Muscle layer of colon (tissue), 2 donors: ENCODE measurements around the gene HNRNPU.
A peak's percentile ranks its signal among the peaks of the same experiment; 100 is the strongest.

Experiments used
- H3K27ac ChIP-seq: one replicate; pipeline ENCODE4 v1.7.0; 2013; ENCODE audit warnings: low read depth, mild to moderate bottlenecking, low read length, moderate library complexity
- H3K27me3 ChIP-seq, 2 donors: one replicate each; pipeline ENCODE4 v1.7.0; 2013; ENCODE audit warnings: low read length in 2 of 2, mild to moderate bottlenecking in 2 of 2; ENCODE audit not compliant: insufficient read depth in 2 of 2, control insufficient read depth in 1 of 2
- H3K36me3 ChIP-seq: one replicate; pipeline ENCODE4 v1.7.0; 2013; ENCODE audit warnings: mild to moderate bottlenecking, low read length; ENCODE audit not compliant: insufficient read depth
- H3K4me1 ChIP-seq: one replicate; pipeline ENCODE4 v1.7.0; 2013; ENCODE audit warnings: mild to moderate bottlenecking, low read length; ENCODE audit not compliant: insufficient read depth
- H3K4me3 ChIP-seq, 2 donors: one replicate each; pipeline ENCODE4 v1.7.0; 2013; ENCODE audit warnings: low read length in 2 of 2, low read depth in 1 of 2, mild to moderate bottlenecking in 1 of 2, moderate library complexity in 1 of 2
- H3K9ac ChIP-seq: one replicate; pipeline ENCODE4 v1.7.0; 2013; ENCODE audit warnings: low read length
- H3K9me3 ChIP-seq: one replicate; pipeline ENCODE4 v1.7.0; 2013; ENCODE audit warnings: mild to moderate bottlenecking, low read length
- donor health status: abdominal sarcoma.
- donor health status: Adenocarcinoma of cecum.

HNRNPU gene

DNA sequence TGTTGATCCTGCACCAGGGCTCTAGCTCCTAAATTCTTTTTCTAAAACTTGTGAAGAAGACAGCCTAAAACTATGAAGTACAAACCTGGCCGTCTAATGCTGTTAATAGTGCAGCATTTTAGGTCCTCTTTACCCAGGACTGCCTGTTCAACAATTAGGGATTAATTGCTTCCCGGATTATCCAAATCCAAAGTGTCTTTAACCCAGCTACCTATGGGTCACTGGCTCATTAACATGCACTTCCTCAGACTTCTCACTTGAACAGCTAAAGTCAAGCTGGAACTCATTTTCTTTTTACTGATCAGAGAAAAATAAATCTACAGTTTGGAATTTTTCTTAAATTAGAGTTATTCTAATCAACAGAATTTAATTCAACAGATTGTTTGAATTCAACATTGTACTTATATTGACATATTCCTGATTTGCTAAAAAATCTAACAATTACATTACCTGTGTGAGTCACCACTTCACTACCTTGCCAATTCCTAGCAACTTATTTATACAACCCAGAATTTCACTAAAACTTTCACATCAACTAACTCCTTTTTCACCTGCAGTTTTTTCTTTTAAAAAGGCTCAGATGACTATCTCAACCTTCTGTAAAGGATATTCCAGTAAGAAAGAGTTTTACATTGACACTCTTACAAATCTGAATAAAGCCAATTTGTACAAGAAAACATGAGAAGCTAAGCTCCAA is 3.3 kb downstream of the HNRNPU start:
- Histone ChIP-seq H3K27ac (no peak overlapping the region), H3K9me3 (no peaks in the 10 kb centered on the region), H3K36me3 (peaks cover 42% of the 10 kb centered on the region), H3K4me1 (peaks cover 63% of the 10 kb centered on the region), H3K4me3 (peak overlapping the region in 1 of 2 donors; percentile 93), H3K9ac (no peak overlapping the region), H3K27me3 (no peaks in the 10 kb centered on the region)

DNA sequence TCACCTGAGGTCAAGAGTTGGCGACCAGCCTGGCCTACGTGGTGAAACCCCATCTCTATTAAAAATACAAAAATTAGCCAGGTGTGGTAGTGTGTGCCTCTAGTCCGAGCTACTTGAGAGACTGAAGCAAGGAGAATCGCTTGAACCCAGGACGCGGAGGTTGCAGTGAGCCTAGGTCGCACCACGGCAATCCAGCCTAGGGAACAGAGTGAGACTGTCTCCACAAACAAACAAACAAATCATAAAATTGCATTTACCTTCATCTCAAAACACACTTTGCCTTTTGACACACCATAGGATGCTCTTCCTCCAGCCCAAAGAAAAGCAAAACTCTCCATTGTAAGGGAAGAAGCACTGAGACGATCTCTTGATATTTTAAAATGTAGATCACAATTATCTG is 4.3 kb downstream of the HNRNPU start:
- peaks cover 51% of the 10 kb centered on the region for H3K36me3 ChIP-seq
- H3K4me3 ChIP-seq = peak overlapping the region in 1 of 2 donors; percentile 25
- H3K9ac ChIP-seq = no peak overlapping the region

DNA sequence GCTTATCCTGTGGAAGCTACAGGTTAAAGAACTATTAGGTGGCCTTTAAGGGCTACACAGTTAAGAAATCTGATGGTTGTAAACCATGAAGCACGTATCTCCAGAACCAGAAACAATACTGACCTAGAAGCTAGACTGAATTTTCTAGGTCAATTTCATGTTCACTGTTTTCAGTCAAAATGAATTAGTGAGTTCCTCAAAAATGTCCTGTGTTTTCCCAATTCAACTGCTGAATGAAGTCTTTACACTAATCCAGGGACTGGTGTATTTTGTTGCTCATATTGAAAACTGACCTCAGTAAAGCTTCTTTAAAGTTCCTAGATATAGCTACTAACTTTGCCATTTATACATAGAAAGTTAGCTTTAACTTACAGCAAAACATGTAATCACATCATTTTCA is 6.0 kb downstream of the HNRNPU start:
- Histone ChIP-seq H3K9ac (no peak overlapping the region), H3K9me3 (no peaks in the 10 kb centered on the region), H3K4me1 (peaks cover 50% of the 10 kb centered on the region), H3K4me3 (no peak overlapping the region), H3K27me3 (no peaks in the 10 kb centered on the region), H3K27ac (no peak overlapping the region), H3K36me3 (peaks cover 64% of the 10 kb centered on the region)

More for the DNA sequence above, 4.3 kb downstream of the HNRNPU start:
- no peaks in the 10 kb centered on the region for H3K27me3 ChIP-seq
- no peaks in the 10 kb centered on the region for H3K9me3 ChIP-seq
- peaks cover 53% of the 10 kb centered on the region for H3K4me1 ChIP-seq
- no peak overlapping the region for H3K27ac ChIP-seq

DNA sequence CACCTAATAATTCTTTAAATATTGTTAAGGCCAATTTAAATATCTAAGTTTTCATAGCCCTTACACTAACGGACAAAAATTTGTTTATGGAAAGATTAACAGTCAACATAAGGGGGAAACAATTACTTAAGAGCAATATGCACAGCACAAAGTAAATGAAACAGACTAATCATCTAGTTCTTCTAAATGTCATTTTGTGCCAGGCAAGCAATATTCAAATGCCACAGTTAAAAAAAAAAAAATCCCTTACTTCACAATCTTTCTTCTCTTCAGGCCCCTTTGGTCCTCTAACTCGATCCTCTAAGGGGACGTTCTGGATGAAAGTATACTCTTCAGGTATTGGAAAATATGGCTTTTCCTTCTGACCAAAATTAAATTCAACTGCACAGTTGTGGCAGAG is 6.6 kb downstream of the HNRNPU start:
- Histone ChIP-seq H3K9ac (no peak overlapping the region), H3K36me3 (peaks cover 70% of the 10 kb centered on the region), H3K9me3 (no peaks in the 10 kb centered on the region), H3K27me3 (no peaks in the 10 kb centered on the region), H3K4me1 (peaks cover 50% of the 10 kb centered on the region), H3K27ac (no peak overlapping the region), H3K4me3 (no peak overlapping the region)

DNA sequence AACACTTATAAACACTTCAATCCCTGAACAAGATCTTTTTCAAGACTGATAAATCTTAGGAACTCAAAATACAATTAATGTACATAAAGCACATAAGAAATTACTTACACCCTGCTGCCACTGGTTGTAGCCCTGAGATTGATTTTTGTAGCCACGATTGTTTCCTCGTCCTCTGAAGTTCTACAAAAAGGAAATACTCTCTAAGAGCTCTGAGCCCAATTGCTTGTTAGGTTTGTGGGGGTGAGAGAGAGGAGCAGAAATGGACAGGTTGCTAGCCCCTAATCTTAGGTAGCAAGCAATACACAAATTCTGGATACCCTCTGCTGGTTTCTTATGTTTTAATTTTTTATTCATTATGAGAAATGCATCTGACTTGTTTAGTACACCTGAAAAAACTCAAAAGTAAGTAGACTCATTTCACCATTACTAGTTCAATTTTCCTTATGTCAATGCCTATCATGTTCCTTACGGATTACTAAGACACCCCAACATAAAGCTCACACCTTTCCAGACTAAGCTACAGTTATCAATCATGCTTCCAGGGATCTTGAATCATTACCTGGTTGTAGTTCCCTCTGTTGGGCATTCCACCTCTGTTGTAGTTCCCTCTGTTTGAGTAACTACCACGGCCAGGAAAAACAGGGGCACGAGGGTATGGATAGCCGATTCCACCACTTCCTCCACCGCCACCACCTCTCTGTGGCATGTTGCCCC is 9.3 kb downstream of the HNRNPU start:
- Histone ChIP-seq H3K4me3 (no peak overlapping the region), H3K36me3 (peaks cover 72% of the 10 kb centered on the region), H3K27ac (no peak overlapping the region), H3K27me3 (no peaks in the 10 kb centered on the region), H3K9ac (no peak overlapping the region), H3K4me1 (peaks cover 29% of the 10 kb centered on the region), H3K9me3 (no peaks in the 10 kb centered on the region)

DNA sequence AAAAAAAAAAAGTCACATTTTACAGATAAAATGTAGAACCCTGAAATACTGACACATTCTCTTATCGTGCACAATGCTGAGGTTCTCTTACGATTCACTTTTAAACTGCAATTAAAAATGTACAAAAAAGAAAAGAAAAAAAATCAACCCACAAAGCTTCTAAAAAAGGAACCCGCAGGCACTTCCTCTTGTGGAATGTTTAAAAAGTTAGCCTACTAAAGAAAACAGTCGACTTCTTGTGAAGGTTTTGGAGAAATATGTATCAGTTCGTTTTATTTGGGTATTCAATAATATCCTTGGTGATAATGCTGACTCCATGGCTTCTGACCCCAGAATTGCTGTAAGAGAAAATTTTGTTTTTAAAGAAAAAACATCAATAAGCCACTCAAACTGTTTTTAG is 10.2 kb downstream of the HNRNPU start:
- peaks cover 69% of the 10 kb centered on the region for H3K36me3 ChIP-seq
- no peaks in the 10 kb centered on the region for H3K9me3 ChIP-seq
- no peak overlapping the region for H3K9ac ChIP-seq
- no peak overlapping the region for H3K4me3 ChIP-seq
- no peak overlapping the region for H3K27ac ChIP-seq
- H3K4me1 ChIP-seq = peaks cover 20% of the 10 kb centered on the region
- H3K27me3 ChIP-seq = no peaks in the 10 kb centered on the region

DNA sequence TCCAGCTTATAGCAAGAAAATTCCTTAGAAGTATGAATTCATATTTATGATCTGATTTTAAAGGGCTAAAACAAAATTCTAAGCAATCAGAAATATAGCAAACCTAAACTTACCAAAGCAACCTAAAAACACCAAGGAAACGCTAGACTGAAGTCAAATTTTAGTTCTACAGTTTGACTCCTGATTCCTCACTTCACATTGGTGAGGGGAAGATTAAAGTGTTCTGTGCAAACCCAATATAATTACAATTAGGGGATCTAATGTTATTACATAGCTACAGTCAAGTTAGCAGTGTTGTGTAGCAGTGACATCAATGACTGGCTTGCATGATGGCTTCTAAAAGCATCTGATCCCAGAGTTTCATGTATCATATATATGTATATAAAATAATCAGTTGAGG is 11.6 kb downstream of the HNRNPU start:
- Histone ChIP-seq H3K4me3 (no peak overlapping the region), H3K36me3 (peaks cover 67% of the 10 kb centered on the region), H3K9ac (no peak overlapping the region), H3K27ac (no peak overlapping the region), H3K9me3 (no peaks in the 10 kb centered on the region), H3K27me3 (no peaks in the 10 kb centered on the region), H3K4me1 (peaks cover 6% of the 10 kb centered on the region)

DNA sequence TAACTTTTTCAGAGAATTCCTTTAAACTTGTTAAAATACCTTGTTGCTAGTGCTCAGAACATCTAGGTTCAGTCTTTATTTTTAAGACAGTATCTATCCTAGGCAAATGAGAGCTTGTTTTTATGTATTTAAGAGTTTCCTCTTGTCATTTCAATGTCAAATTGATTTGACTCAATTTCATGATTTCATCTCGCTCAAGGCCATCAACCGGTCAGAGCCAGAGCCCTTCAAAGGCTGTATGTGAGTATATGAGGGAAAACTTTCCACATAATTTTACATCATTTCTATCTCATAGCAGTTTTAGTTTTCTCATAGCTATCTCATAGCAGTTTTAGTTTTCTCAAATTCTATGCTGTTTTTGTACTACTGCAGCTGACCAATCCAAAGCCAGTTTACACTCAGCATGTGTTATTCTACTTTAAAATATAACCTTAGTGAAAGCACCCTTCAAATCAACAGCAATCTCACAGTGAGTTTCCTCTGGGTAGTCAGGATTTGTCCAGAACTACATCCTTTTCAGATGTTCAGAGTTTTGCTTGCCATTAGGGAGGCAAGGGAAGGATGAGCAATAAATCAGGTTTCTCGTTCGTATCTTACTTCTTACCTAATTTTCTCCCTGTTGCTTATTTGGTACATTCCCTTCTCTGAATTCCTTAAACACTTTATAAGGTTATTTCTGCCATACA is 12.7 kb downstream of the HNRNPU start:
- H3K36me3 ChIP-seq = peaks cover 59% of the 10 kb centered on the region
- no peak overlapping the region for H3K4me3 ChIP-seq
- no peak overlapping the region for H3K9ac ChIP-seq
- no peaks in the 10 kb centered on the region for H3K27me3 ChIP-seq
- H3K4me1 ChIP-seq = no peaks in the 10 kb centered on the region
- no peaks in the 10 kb centered on the region for H3K9me3 ChIP-seq
- no peak overlapping the region for H3K27ac ChIP-seq

DNA sequence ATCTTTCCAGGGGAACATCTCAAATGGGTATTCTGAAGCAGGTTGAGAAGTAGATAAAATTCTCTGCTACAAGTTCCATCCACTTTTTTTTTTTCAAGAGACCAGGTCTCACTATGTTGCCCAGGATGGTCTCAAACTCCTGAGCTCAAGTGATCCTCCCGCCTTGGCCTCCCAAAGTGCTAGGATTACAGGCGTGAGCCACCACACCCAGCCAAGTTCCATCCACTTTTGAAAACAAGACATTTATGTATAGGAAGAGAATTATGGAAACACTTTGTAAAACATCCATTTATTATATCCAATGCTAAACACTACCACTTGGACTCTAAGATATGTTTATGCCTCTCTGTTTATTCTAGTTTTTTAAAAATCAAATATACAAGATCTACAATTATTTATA is 13.4 kb downstream of the HNRNPU start:
- Histone ChIP-seq H3K4me3 (no peak overlapping the region), H3K9ac (no peak overlapping the region), H3K27ac (no peak overlapping the region), H3K4me1 (no peaks in the 10 kb centered on the region), H3K9me3 (no peaks in the 10 kb centered on the region), H3K36me3 (peaks cover 59% of the 10 kb centered on the region), H3K27me3 (no peaks in the 10 kb centered on the region)

DNA sequence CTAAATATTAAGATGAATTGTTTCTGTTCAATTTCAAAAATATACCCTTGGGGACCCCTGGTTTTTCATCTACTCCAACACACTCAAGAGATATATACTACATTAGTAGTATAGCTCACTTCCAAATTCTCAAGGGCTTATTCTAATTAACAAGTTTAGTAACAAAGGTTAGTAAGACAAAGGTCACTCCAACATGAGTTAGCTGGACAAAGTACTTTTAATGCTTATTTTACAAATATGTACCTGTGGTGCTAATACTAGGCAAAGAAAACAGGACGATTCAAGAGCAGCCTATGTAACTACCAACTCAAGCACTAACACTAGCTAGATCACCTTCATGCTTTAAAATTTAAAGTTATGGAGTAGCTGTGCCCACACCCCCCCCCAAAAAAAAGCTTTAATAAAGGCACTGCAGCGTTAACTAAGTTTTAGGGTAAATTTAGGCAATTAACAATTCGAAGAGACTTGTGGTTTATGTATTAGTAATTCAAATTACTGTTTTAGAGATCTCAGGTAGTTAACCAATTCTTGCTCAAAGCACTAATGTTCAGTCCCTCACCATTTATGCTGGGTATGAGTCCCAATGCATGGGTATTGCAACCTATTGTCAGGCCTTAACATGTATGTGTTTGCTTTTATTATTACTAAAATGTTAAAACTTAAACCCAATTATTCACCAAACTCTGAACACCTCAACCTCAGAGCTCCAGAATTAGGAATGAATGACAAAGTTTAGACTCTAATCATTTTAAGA is 14.1 kb downstream of the HNRNPU start:
- H3K9ac ChIP-seq = no peak overlapping the region
- H3K27ac ChIP-seq = no peak overlapping the region
- H3K9me3 ChIP-seq = no peaks in the 10 kb centered on the region
- peaks cover 59% of the 10 kb centered on the region for H3K36me3 ChIP-seq
- no peaks in the 10 kb centered on the region for H3K27me3 ChIP-seq
- H3K4me1 ChIP-seq = no peaks in the 10 kb centered on the region
- H3K4me3 ChIP-seq = no peak overlapping the region

DNA sequence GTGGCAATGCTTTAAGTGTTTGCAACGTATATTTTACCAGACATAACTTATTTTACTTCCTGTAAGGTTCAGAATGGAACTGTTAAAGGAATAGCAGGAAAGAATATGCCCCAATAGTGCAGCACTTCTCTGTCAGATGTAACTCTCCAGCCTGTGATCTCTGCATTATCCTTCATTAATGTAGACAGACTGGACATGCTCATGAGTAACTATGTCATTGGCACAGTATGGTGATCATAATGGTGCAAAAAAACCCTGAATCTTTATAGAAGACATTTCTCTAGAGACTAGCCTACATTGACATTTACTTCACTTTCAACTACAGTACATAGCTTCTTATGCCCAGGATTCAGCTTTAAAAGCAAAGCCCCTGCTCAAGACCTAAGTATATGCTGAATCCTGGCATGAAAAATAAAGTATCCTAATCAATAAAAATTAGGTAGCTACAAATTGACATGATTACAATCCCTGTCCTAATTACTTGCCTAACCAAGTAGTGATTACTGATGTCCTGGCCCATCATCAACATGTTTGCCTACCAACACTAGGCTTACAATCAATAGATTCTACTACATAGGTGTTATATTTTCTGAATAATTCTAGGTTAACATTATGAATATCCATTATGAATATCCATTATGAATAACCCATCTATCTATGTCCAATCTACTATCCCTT is 15.0 kb downstream of the HNRNPU start:
- peaks cover 61% of the 10 kb centered on the region for H3K36me3 ChIP-seq
- no peak overlapping the region for H3K9ac ChIP-seq
- H3K27ac ChIP-seq = no peak overlapping the region
- no peak overlapping the region for H3K4me3 ChIP-seq
- no peaks in the 10 kb centered on the region for H3K4me1 ChIP-seq
- no peaks in the 10 kb centered on the region for H3K27me3 ChIP-seq
- no peaks in the 10 kb centered on the region for H3K9me3 ChIP-seq
